Activated CD4-positive, alpha-beta T cell treated with anti-CD3 and anti-CD28 coated beads for 4 hours (primary cell): ENCODE results near the gene RIPK1.
"Not testable (repeated sequence)": the region's sequence is repeated elsewhere in the genome, so short reads cannot be mapped to it uniquely, and the experiment has no call there.

Experiments used
- DNase-seq, 2 donors: peaks; one replicate each; pipeline ENCODE4 v3.0.0-alpha.2; 2020

Gene RIPK1

DNA sequence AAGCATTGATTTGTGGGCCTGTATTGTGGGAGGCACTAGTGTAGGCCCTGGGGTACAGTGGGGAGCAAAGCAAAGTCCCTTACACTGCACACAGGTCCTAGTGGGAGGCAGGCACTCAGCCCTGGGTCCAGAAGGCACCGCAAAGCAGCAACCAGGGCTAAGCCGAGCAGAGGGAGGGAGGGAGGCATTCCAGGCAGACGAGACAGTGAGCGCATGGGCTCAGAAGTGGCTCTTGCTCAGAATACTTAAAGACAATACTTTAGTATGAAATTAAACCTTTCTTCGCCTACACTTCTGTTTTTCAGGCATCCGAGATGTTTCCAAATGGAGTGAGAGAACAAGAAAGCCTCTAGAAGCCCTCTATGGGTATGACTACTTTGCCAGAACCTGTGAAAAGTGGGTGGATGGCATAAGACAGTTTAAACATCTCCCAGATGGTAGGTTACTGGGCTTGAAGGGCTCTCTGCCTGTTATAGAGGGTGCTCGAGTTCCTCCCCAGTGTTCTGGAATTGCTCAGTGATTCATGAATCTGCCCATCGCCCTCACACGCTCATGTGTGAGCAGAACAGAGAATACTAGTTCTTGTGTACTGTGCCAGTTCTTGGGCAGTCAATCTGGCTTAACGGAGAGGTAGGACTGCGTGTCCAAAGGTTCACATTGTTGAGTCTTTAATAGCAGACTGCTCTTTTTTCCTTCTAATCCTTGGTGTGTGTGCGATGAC is 68.9 kb downstream of the RIPK1 start:
- no peak for DNase-seq

DNA sequence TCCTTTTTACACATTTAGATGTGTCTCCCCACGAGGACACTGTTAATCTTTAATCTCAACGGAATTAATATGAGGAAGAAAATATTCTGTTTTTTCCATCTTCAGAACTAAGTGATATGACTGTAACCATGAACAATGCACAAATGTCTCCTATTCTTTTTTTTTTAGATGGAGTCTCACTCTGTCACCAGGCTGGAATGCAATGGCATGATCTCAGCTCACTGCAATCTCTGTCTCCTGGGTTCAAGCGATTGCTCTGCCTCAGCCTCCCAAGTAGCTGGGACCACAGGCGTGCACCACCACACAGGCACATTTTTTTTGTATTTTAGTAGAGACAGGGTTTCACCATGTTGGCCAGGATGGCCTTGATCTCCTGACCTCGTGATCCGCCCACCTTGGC is 69.6 kb downstream of the RIPK1 start:
- DNase-seq: not testable (repeated sequence)

DNA sequence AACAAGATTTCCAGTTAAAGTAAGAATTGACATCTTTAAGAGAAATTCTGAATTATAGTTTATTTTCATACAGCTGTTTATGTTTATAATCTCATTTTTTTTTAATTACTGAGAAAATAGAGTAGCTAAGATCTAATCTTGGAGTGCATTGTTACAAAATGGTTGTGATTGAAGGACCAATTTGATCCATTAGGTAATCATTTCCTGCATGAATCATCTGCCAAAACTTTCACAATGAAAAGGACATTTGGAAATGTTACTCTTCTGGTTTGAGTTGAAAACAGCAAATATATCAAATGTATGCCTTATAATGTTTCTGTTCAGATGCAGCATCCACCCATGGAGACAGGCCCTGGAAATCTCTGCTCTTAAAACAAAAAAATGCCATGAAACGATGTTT is 70.0 kb downstream of the RIPK1 start:
- DNase-seq: no peak

DNA sequence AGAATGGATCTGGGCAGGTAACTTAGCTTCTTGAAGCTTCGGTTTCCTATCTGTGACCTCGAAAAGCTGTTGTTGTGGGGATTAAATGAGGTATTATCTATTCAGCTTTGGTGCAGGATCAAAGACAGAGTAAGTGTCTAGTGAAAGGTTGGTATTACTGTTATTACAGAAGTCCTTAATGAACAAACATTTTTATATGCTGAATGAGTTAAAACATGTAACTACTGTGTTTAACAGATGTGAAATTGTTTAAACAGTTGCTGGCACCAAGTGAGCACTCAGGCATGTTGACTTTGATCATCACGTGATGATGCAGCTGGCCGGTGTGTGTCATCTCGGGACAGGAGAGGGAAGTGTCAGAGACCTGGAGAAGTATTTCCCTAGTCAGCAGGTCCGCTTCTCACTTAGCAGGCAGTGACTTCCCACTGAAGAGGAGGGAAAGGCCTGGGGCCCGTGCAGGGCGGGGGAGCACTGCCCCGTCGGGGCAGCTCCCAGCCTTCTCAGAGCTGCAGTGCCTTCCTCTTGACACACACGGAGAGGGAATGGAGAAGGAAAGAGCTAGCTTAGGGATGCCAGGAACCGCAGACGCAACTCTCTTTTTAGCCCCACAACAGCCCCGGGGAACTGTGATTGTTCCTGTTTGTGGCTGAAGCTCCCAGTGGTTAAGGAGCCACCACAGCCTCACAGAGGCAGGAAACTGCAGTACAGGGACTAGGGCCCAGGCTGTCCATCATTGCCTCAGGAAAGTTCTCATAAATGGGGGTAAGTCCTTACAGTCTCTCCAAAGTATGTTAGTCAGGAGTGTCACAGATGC is 71.0 kb downstream of the RIPK1 start:
- DNase-seq: no peak

DNA sequence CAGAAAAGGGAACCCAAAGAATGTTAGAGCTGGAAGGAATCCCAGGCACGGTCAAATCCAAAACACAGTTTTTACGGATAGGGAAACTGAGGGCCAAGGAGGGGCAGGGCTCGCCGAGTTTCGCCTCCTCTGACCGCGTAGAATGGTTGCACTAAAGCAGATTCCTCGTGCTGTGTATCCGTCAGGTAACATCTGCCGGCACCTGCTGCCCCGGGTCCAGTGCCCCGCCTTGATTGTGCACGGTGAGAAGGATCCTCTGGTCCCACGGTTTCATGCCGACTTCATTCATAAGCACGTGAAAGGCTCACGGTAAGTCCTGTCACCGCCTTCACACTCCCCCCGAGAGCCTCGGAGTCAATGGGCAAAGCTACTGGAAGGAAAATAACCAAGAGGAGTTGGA is 71.9 kb downstream of the RIPK1 start:
- DNase-seq: no peak

DNA sequence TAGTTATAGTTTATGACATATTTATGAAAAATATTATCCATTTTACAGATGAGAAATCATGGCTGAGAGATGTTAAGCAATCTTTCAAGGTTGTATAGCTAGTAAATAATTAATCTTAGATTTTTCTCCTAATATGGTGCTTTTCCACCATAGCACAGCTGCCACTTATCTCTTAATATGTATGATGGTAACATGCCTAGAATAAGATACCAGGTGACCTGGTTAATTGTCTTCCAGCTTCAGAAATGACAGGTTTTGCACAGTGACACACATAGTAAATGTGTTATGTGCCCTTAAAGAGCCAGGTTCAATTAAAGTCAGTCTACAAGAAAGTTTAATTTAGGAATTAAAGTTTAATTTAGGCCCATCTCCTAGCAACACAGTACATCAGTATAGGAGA is 74.2 kb downstream of the RIPK1 start:
- no peak for DNase-seq

DNA sequence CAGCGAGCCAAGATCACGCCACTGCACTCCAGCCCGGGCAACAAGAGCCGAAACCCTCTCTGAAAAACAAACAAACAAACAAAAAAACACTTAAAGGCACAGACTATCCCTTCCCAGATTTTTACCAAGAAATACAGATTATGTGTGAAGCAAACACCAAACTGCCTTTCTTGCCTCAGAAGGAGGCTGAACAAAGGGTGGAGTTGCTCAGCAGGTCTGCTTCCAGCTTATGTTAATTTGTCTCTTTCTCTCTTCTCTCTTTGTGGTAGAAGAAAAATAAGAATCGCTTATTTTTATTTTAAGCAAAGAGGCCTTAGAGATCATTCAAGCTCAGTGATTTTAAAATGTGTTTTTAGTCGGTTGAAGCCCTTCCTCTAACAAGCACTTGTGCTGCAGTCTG is 74.9 kb downstream of the RIPK1 start:
- no peak for DNase-seq

DNA sequence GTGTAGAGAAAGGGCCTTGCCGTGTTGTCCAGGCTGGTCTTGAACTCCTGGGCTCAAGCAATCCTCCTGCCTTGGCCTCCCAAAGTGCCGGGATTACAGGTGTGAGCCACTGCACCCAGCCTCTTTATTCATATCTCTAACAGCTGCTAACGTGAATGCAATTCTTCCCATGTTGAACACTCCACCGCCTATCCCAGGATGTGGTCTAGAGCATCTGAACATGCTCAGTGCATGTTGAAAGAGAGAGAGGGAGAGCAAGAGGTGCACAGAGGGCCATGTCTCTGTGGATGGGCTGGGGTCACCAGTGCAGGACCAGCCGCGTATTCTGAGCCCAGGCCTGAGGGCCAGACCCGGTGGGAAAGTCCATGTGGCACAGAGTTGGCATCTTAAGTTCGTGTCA is 76.3 kb downstream of the RIPK1 start:
- DNase-seq: no peak

DNA sequence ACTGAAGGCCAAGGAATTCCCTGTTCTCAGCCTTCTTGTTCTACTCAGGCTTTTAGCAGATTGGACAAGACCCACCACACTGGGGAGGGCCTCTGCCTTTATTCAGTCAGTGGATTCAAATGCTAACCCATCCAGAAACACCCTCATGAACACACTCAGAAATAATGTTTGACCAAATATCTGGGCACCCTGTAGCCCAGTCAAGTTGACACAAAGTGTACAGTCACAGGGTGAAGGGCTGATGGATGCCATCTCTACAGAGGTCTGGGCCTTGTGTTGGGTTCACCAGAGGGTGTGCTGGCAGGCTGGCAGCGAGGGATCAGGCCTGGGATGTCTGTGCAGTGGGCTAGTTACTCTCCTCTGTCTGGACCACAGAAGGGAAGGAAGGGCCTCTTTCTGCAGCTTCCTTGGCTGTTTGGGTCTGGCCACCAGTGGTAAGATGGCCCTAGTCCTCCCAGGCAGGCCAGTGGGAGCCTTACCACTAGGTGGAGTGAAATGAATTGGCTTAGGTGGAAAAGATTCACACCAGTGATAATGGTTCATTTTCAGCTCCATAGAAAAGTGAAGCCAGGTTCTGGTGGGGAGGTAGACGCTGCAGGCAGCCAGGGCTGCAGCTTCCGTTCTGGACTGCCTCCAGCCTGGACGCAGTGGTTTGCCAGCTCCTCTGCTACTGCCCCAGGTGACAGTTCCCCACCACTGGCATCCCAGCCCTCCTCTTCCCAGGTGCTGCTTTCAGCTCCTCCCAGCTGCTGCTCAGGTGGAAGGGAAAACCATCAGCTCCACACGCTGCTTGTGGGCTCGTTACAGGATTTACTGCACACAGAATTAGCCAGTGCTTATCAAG is 79.8 kb downstream of the RIPK1 start:
- no peak for DNase-seq

DNA sequence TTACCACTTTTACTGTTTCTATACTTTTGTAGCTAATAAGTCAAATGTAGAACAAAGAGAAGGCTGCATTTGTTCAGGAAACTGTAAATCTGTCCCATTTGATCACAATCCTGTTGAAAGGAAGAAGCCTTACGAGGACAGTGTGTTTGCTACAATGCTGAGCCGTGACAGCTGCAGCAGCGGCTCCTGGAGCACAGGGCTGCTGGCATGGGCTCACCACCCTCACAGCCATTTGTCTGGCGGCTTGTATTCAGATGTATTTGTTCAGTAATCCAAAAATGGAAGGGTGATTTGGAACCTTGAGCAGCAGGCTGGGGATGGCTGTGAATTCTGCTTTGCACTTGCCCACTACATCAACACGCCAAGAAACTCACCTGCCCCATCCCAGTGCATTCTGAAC is 83.4 kb downstream of the RIPK1 start:
- no peak for DNase-seq

DNA sequence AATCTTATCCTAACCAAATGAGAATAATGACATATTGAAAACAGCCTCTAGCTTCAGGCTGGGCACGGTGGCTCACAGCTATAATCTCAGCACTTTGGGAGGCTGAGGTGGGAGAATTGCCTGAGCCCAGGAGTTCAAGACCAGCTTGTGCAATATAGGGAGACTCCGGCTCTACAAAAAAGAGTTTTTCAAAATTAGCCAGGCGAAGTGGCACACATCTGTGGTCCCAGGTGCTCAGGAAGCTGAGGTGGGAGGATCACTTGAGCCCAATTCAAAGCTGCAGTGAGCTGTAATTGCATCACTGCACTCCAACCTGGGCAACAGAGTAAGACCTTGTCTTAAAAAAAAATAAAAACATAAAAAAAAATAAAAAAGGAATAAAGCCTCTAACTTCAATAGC is 84.4 kb downstream of the RIPK1 start:
- no peak for DNase-seq

DNA sequence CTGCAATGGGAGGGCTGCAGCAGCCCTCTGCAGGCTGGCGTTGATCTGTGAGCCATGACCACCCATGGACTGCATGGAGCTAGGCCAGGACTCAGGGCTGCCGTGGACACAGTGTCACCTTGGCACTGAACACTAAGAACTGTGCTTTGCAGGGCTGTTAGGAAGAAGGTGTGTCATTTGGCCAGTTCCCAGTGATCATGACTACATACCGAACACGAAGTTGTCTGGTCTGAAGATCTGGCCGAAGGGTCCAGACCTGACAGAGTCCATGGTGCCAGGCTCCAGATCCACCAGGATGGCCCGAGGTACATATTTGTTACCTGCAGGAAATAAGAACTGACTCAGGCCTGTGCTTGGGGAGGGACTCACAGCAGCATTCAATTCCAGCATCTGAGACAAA is 87.1 kb downstream of the RIPK1 start:
- not testable (repeated sequence) for DNase-seq

DNA sequence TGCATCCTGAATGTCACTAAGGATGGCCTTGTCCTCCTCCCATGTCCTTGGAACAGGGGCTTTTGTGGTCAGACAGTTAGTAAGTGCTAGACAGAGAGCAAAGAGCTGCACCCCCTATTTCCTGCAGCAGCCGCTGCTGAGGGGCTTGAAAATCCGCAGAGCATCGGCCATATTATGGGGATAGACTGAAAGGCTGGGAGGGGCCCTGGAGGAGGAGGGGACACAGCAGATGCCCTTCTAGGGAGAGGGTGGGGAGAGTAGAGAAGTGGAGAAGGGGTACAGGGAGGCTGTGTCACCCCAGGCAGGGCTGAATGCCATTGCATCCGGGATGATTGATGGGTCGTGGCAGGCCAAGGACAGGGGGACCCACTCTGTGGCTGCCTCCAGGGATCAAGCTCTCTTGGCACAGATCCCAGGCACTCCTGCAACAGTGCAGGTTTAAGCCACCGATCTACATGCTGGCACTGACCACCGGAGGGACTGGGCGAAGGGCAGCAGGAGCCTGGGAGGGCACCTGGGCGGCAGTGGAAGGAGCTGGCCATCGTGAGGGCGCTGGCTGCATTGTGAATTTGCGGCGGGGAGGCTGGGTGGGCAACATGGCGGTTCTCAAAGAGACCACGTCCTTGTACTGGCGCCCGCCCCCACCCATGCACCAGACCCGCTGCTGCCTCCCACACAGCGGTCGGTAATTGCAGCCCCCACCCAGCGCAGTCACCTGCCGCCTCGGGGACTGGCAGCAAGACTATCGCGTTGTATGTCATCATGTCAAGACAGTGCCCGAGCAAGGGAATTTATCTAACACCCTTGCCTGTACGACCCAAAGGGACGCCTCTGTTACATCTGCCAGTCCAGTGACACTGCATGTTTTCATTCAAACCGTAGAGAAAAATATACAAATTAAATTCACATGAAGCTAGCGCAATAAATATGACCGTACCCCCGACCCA is 88.2 kb downstream of the RIPK1 start:
- DNase-seq: peak in 1 of 2 donors; percentile 12

DNA sequence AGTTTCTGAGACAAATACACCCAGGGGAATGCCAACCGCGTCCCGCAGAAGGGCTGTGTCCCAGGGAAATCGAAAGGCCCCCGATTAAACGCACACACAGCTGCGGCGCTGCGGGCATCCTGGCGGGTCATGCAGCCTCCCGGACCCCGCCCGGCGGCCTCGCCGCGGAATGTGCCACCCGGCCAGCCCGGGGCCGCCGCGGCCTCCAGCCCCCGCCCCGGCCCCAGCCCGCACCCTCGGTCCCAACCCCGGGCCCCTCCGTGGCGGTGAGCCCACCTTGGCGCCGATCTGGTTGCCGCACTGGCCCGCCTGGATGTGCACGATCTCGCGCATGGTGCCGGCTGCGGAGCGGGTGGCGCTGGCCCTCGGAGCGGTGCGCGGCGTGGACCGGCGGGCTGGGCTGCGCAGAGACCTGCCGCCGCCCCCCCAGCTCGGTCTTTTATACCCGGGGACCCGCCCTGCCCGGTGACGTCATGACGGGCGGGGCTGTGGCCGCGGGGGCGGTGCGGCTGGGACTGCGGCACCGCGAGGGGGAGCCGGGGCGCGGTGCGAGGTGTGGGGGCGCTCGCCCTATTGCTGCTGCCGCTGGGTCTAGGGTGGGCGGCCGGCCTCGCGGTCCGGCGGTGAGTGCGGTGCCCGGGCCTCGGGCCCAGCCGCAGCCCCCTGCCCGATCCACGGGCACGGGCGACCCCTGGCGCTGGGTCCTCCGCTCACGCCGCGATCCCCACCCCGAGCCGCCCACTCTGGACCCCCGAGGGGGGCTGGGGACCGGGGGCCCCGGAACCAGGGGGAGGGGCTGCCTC is 89.0 kb downstream of the RIPK1 start, which contains the start of gene TUBB2A:
Gene TUBB2A (minus strand): TSS at position 414 of the 803 bp plus-strand sequence. CDS start 81 bp downstream, at position 333.
- DNase-seq: peak; percentile 87 to 88

DNA sequence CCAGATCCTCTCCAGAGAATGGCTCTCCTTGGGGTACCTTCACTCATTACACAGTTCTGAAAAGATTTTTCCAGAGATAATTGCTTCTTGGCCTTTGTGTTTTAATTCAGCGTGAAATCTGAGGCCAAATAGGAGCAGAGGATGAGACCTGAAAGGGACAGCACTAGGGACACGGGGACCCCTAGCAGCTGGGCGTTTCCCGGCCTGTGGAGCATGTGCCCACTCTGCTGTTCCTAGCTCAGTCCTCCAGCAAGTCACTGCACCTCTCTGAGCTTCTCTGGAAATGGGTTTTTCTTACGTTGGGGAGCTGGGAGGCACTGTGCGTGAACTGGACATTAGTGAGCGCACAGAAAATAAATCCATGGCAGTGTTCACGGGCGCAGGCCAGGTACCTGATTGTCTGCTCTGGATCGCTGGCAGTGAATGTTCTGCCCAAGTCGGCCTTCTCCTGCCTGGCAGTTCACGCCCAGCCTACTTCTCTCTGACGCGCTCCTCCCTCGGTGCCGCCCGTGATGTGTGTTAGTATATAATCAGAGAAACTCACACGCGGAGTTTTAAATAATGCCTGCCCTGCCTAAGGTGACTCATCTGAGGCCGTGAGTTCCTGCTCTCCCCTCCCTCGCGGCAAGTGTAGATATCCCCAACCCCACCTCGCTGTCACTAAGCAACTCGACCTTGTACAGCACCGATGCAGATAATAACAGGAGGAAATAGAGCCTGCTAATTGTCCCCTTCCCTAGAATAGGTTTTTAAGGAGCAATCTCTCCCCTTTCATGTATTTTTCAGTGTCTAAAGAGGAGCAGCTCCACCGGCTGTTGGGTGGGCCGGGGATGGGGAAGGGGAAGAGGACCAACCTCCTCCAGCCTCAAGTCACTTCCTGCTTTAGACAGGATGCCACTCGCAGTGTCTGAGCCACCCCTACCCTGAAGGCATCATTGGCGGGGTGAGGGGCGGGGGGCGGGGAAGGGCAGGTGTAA is 91.8 kb downstream of the RIPK1 start:
- DNase-seq: peak; percentile 68 to 77

DNA sequence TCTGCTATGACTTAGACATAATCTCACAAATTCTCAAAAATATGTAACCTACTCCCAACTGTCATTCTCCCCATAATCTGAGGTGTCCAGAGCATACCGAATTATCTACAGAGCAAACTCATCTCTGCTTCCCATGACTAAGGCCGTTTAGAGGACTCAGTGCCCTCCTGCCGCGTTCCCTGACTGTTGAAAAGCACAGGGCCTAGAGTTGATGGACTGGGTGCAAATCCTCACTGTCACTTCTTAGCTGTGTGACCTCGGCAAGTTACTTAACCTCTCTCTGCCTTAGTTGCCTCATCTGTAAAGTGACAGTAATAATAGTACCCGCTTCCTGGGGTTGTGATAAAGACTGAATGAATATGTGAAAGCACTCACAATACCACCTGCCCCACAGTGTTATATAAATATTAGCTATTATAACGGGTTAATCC is 93.8 kb downstream of the RIPK1 start:
- no peak for DNase-seq

DNA sequence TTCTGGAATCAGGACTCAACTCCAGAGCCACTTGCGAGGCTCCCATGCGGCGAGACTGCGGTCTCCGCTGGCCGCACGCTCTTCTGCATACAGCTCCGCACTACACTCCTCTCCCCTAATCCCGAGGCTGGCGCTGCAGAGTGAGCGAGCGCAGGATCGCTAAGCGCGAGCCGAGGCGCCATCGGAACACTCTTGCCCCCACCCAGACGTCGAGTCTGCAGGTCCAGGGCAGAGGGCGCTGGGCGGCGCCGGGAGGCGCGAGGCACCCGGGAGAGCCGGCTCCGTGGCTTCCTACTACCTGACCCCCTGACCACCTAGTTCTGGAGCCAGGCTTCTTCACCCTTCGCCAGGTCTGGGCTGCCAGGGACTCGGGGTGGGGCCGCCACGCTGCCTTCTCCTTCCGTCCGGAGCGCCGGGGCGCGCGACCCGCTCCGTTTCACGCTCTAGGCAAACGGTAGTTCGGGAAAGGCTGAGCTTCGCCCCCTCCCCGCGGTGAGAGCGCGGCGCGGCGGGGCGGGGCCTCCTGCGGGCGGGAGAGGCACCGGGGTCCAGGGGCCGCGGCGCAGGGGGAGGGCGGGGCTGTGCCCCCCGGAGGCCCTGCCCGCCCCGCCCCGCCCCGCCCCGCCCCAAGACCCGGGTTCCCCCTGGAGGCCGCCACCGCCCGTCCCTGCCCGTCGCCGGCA is 94.4 kb downstream of the RIPK1 start:
- peak; percentile 38 to 42 for DNase-seq

DNA sequence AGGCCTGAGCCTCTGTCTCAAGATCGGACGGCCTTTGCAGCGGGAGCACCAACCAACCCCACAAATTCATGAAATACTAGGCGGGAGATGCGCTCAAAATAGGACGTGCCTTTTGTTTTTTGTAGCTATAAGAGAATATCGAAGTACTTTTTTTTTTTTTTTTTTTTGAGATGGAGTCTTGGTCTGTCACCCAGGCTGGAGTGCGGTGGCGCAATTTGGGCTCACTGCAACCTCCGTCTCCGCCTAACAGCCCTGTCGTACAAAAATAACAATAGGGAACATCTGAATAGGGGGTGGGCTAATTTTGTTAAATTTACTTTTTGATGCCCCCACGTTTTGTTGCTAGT is 94.9 kb downstream of the RIPK1 start:
- no peak for DNase-seq

DNA sequence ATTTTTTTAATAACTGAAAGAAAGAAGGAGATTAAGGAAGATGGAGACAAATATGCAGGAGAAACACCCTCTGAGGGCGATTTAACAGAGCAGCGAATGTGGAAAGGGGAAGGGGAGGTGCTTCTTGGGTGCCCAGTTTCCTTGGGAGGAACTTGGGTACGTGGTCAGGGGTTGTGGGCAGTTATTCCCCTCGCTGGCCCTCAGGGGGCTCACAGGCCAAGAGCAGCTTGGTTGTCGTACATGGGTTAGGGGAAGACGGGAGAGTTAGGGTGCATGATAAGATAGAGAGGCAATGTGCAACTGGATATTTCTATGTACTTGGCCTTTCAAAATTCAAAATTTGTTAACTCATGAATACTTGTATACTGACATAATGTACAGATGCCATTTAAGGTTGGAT is 96.1 kb downstream of the RIPK1 start:
- no peak for DNase-seq
